ENCODE results near the gene JAZF1.

The JAZF1 gene

GRCh38 chr7:28008911-28009310 is 171.7 kb downstream of the JAZF1 start:
- DNase-seq (ENCODE audit: low spot score) = no peak

GRCh38 chr7:28008171-28008570 is 172.4 kb downstream of the JAZF1 start:
- DNase-seq (ENCODE audit: low spot score) = no peak

- no peak for DNase-seq (ENCODE audit: low spot score)
Observed at GRCh38 chr7:28006491-28006890, 174.1 kb downstream of the JAZF1 start.

- no peak for DNase-seq (ENCODE audit: low spot score)
Observed at GRCh38 chr7:28005847-28006231, 174.8 kb downstream of the JAZF1 start.

- DNase-seq (ENCODE audit: low spot score) = peak; percentile 17
Observed at GRCh38 chr7:28005075-28005846, 175.3 kb downstream of the JAZF1 start.

GRCh38 chr7:28003408-28003807 is 177.2 kb downstream of the JAZF1 start:
- DNase-seq (ENCODE audit: low spot score) = no peak

- no peak for DNase-seq (ENCODE audit: low spot score)
Observed at GRCh38 chr7:28002638-28003037, 178.0 kb downstream of the JAZF1 start.

GRCh38 chr7:28001896-28002295 is 178.7 kb downstream of the JAZF1 start:
- no peak for DNase-seq (ENCODE audit: low spot score)

GRCh38 chr7:27999829-28000228 is 180.8 kb downstream of the JAZF1 start:
- DNase-seq (ENCODE audit: low spot score) = no peak

- DNase-seq (ENCODE audit: low spot score) = no peak
Observed at GRCh38 chr7:27998382-27998781, 182.2 kb downstream of the JAZF1 start.

- no peak for DNase-seq (ENCODE audit: low spot score)
Observed at GRCh38 chr7:27997188-27997707, 183.3 kb downstream of the JAZF1 start.

- no peak for DNase-seq (ENCODE audit: low spot score)
Observed at GRCh38 chr7:27996141-27996540, 184.5 kb downstream of the JAZF1 start.

GRCh38 chr7:27995228-27995627 is 185.4 kb downstream of the JAZF1 start:
- no peak for DNase-seq (ENCODE audit: low spot score)

- DNase-seq (ENCODE audit: low spot score) = peak; percentile 65
Observed at GRCh38 chr7:27994639-27995038, 186.0 kb downstream of the JAZF1 start.

- no peak for DNase-seq (ENCODE audit: low spot score)
Observed at GRCh38 chr7:27992755-27993493, 187.7 kb downstream of the JAZF1 start.

GRCh38 chr7:27992097-27992496 is 188.5 kb downstream of the JAZF1 start:
- no peak for DNase-seq (ENCODE audit: low spot score)

- no peak for DNase-seq (ENCODE audit: low spot score)
Observed at GRCh38 chr7:27991006-27991528, 189.5 kb downstream of the JAZF1 start.

- no peak for DNase-seq (ENCODE audit: low spot score)
Observed at GRCh38 chr7:27976531-27976930, 204.1 kb downstream of the JAZF1 start.

- DNase-seq (ENCODE audit: low spot score) = no peak
Observed at GRCh38 chr7:27973625-27974024, 207.0 kb downstream of the JAZF1 start.

- DNase-seq (ENCODE audit: low spot score) = no peak
Observed at GRCh38 chr7:27972276-27972675, 208.3 kb downstream of the JAZF1 start.

- no peak for DNase-seq (ENCODE audit: low spot score)
Observed at GRCh38 chr7:27971171-27971812, 209.3 kb downstream of the JAZF1 start.

GRCh38 chr7:27970350-27970749 is 210.2 kb downstream of the JAZF1 start:
- DNase-seq (ENCODE audit: low spot score) = no peak

- no peak for DNase-seq (ENCODE audit: low spot score)
Observed at GRCh38 chr7:27969346-27969745, 211.2 kb downstream of the JAZF1 start.

All from AG20443 (cell line).